B cell (primary cell): ENCODE measurements around the gene GPR37.

ENCODE experiments used
- CTCF ChIP-seq: fragments of 200-600 bp; IDR thresholded peaks from one replicate; pipeline ENCODE4 v1.8.0; 2022; ENCODE audit warnings: antibody characterized with exemption, mild to moderate bottlenecking
- EZH2 ChIP-seq: IDR thresholded peaks from 2 replicates; pipeline ENCODE4 v1.6.1; 2012; ENCODE audit warnings: borderline replicate concordance, low read depth, mild to moderate bottlenecking, moderate library complexity, low read length; ENCODE audit not compliant: insufficient read depth, poor library complexity, severe bottlenecking

- TF ChIP-seq CTCF (no peak), EZH2 (no peak)
These were observed 67.8 kb downstream of the GPR37 start for GRCh38 chr7:124697746-124698145.
